Loucy (cell line): ENCODE data around the gene SEC11C.

Experiments used
- H2AFZ ChIP-seq: fragments of 200-600 bp; sonication (generic); 2 replicates; pipeline ENCODE4 v1.6.0; 2016; ENCODE audit warnings: antibody characterized with exemption, mild to moderate bottlenecking, low read length, moderate library complexity
- H3F3A ChIP-seq: fragments of 200-600 bp; 2 replicates; pipeline ENCODE4 v1.6.0; 2016; ENCODE audit warnings: antibody characterized with exemption, low read depth, mild to moderate bottlenecking
- H3K27me3 ChIP-seq: fragments of 200-600 bp; sonication (generic); 2 replicates; pipeline ENCODE4 v1.6.1; 2014; ENCODE audit warnings: low read length, mild to moderate bottlenecking; ENCODE audit not compliant: insufficient read depth, poor library complexity, severe bottlenecking
- H3K36me3 ChIP-seq: fragments of 200-600 bp; sonication (generic); 2 replicates; pipeline ENCODE4 v1.6.1; 2016; ENCODE audit warnings: low read length; ENCODE audit not compliant: insufficient read depth
- H3K4me1 ChIP-seq: fragments of 200-600 bp; sonication (generic); 2 replicates; pipeline ENCODE4 v1.5.1; 2014; ENCODE audit warnings: low read length, mild to moderate bottlenecking; ENCODE audit not compliant: insufficient read depth, poor library complexity, severe bottlenecking
- H3K4me2 ChIP-seq: fragments of 200-600 bp; sonication (generic); 2 replicates; pipeline ENCODE4 v1.6.0; 2014; ENCODE audit warnings: antibody characterized with exemption, low read length, low read depth, mild to moderate bottlenecking; ENCODE audit not compliant: poor library complexity, severe bottlenecking
- H3K4me3 ChIP-seq: fragments of 200-600 bp; sonication (generic); 2 replicates; pipeline ENCODE4 v1.5.1; 2014; ENCODE audit warnings: low read length, mild to moderate bottlenecking, mixed read lengths; ENCODE audit not compliant: poor library complexity, severe bottlenecking
- H3K79me2 ChIP-seq: fragments of 200-600 bp; sonication (generic); 2 replicates; pipeline ENCODE4 v1.6.1; 2014; ENCODE audit warnings: low read length; ENCODE audit not compliant: insufficient read depth
- H3K9ac ChIP-seq: fragments of 200-600 bp; sonication (generic); 2 replicates; pipeline ENCODE4 v1.6.0; 2014; ENCODE audit warnings: mild to moderate bottlenecking, low read depth, low read length, moderate library complexity; ENCODE audit not compliant: poor library complexity, severe bottlenecking
- H3K9me2 ChIP-seq: fragments of 200-600 bp; sonication (generic); replicated peaks from 2 replicates; pipeline ENCODE4 v1.6.1; 2016; ENCODE audit warnings: low read depth, low read length, mixed read lengths
- H3K9me3 ChIP-seq: fragments of 200-600 bp; sonication (generic); 2 replicates; pipeline ENCODE4 v1.6.1; 2014; ENCODE audit warnings: mild to moderate bottlenecking, antibody characterized with exemption, low read length, low read depth; ENCODE audit not compliant: insufficient read depth
- H4K20me1 ChIP-seq: fragments of 200-600 bp; sonication (generic); 2 replicates; pipeline ENCODE4 v1.6.0; 2014; ENCODE audit warnings: antibody characterized with exemption, low read length, mild to moderate bottlenecking; ENCODE audit not compliant: insufficient read depth, poor library complexity, severe bottlenecking
- EZH2phosphoT487 ChIP-seq: fragments of 200-600 bp; IDR thresholded peaks from 2 replicates; pipeline ENCODE4 v1.6.1; 2018; ENCODE audit warnings: antibody characterized with exemption, mild to moderate bottlenecking, moderate library complexity, borderline replicate concordance
- TF ChIP-seq, protein P1 (sequence below): fragments of 200-600 bp; sonication (generic); conservative IDR thresholded peaks from 2 replicates; pipeline ENCODE4 v1.5.1; 2014; ENCODE audit warnings: mild to moderate bottlenecking, antibody characterized with exemption, low read length

SEC11C gene

DNA sequence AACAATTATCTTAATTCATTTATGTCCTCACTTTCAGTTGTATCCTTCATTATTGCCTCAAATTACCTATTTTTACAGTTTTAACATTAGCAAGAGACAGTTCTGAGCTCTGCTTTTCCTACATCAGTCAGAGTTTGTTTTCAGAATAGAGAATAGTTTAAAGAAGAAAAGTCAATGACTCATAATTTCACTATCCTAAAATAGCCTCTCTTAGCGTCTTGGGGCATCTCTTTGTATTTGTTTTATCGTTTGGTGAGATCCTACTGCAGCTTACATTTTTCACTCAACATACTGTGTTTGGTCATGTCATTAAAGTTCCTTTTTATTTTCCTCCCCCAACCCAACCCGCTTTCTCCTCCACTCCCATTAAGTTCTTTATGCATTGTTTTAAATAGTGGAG, 3.8 kb downstream of the SEC11C start:
- Histone ChIP-seq H3K4me2 (no peak overlapping the region), H3K4me1 (peaks cover 18% of the 10 kb centered on the region), H3K9ac (no peak overlapping the region), H4K20me1 (peaks cover 5% of the 10 kb centered on the region), H3K27me3 (no peaks in the 10 kb centered on the region), H3K9me2 (no peaks in the 10 kb centered on the region), H3K36me3 (no peaks in the 10 kb centered on the region), H3K79me2 (0 out of 2 replicates have a peak, but pooled peaks cover 8% of the 10 kb centered on the region), H3K4me3 (no peak overlapping the region), H3K9me3 (no peaks in the 10 kb centered on the region), H3F3A (no peaks in the 10 kb centered on the region), H2AFZ (no peak overlapping the region)
- no peak for TF ChIP-seq EZH2phosphoT487
- TF ChIP-seq, protein P1, sequence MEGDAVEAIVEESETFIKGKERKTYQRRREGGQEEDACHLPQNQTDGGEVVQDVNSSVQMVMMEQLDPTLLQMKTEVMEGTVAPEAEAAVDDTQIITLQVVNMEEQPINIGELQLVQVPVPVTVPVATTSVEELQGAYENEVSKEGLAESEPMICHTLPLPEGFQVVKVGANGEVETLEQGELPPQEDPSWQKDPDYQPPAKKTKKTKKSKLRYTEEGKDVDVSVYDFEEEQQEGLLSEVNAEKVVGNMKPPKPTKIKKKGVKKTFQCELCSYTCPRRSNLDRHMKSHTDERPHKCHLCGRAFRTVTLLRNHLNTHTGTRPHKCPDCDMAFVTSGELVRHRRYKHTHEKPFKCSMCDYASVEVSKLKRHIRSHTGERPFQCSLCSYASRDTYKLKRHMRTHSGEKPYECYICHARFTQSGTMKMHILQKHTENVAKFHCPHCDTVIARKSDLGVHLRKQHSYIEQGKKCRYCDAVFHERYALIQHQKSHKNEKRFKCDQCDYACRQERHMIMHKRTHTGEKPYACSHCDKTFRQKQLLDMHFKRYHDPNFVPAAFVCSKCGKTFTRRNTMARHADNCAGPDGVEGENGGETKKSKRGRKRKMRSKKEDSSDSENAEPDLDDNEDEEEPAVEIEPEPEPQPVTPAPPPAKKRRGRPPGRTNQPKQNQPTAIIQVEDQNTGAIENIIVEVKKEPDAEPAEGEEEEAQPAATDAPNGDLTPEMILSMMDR, result no peak

- no peak for TF ChIP-seq EZH2phosphoT487
- TF ChIP-seq, protein P1, result no peak
- no peak overlapping the region for H3K9ac ChIP-seq
- H3K4me2 ChIP-seq, result no peak overlapping the region
- peaks cover 5% of the 10 kb centered on the region for H4K20me1 ChIP-seq
- no peaks in the 10 kb centered on the region for H3K9me3 ChIP-seq
- no peaks in the 10 kb centered on the region for H3F3A ChIP-seq
- no peak overlapping the region for H2AFZ ChIP-seq
- H3K9me2 ChIP-seq, result no peaks in the 10 kb centered on the region
- H3K36me3 ChIP-seq, result no peaks in the 10 kb centered on the region
- H3K79me2 ChIP-seq, result 0 out of 2 replicates have a peak, but pooled peaks cover 8% of the 10 kb centered on the region
- H3K4me1 ChIP-seq, result peaks cover 20% of the 10 kb centered on the region
- no peaks in the 10 kb centered on the region for H3K27me3 ChIP-seq
- no peak overlapping the region for H3K4me3 ChIP-seq
Measured at GRCh38 chr18:59144483-59144882, 4.8 kb downstream of the SEC11C start.

DNA sequence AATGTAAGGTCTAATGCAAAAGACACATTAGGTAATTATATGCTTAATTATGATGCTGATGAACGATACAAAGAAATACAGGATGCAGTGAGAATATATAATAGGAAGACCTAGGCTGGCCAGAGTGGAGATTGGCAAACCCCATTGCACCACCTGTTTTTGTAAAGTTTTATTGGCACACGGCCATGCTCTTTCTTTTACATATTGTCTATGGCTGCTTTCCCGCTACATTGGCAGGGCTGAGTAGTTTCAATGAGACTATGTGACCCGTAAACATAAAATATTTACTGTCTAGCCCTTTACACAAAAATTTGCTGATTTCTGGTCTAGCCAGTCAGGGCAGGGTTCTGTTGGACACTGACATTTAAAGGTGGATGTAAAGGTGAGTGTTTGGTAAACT, 5.4 kb downstream of the SEC11C start:
- Histone ChIP-seq H3K36me3 (no peaks in the 10 kb centered on the region), H3K4me2 (no peak overlapping the region), H3K9ac (no peak overlapping the region), H3K4me3 (no peak overlapping the region), H4K20me1 (peaks cover 5% of the 10 kb centered on the region), H3K79me2 (0 out of 2 replicates have a peak, but pooled peaks cover 8% of the 10 kb centered on the region), H3K27me3 (no peaks in the 10 kb centered on the region), H3K9me3 (no peaks in the 10 kb centered on the region), H3F3A (no peaks in the 10 kb centered on the region), H3K9me2 (no peaks in the 10 kb centered on the region), H2AFZ (no peak overlapping the region), H3K4me1 (peaks cover 19% of the 10 kb centered on the region)
- no peak for TF ChIP-seq EZH2phosphoT487
- TF ChIP-seq, protein P1, result no peak
